ENCODE measurements around the gene MRPS18A.

DNA sequence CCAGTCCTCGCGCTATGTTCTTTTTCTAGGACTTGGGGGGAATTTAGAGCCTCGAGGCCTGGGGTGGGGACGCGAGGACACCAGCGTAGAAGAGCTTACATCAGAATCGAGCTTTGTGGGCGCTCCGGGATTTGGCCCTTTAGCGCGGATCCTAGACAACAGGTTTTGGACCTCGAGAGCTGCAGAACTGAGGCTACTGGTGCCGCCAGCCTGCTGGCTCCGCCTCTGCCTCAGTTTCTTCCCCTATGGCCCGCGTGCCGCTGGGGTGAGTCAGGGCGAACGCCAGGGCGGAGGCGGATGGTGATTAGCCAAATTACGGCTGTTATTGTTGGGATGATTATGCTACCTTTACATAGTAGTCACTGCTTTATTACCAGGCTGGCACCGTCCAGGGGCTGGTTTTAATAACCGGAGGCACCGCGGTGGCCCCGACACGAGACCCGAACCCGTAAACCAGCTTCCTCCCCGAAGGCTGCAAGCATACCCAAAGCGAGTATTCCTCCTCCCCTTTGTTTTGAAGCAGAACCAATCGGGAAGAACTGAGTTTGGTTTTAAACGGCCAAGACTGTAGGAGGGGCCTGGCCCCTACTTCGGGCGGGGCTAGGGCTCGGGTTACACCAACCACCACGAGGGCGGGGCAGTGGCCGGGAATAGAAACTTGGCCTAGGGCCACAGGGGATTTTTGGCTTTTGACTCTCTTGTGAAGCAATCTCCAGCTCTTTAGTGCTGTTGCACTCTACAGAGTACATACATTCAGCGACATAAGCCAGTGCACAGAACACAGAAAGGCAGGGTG, 57.9 kb downstream of the MRPS18A start:
- TF ChIP-seq, protein P1, sequence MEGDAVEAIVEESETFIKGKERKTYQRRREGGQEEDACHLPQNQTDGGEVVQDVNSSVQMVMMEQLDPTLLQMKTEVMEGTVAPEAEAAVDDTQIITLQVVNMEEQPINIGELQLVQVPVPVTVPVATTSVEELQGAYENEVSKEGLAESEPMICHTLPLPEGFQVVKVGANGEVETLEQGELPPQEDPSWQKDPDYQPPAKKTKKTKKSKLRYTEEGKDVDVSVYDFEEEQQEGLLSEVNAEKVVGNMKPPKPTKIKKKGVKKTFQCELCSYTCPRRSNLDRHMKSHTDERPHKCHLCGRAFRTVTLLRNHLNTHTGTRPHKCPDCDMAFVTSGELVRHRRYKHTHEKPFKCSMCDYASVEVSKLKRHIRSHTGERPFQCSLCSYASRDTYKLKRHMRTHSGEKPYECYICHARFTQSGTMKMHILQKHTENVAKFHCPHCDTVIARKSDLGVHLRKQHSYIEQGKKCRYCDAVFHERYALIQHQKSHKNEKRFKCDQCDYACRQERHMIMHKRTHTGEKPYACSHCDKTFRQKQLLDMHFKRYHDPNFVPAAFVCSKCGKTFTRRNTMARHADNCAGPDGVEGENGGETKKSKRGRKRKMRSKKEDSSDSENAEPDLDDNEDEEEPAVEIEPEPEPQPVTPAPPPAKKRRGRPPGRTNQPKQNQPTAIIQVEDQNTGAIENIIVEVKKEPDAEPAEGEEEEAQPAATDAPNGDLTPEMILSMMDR (IDR thresholded peaks at IDR 0.05): no peak
- TF ChIP-seq EZH2 (IDR thresholded peaks at IDR 0.05) (no peak), EZH2phosphoT487 (IDR thresholded peaks at IDR 0.05) (no peak)
